ENCODE results near the gene MINK1.

- TF ChIP-seq CTCF (conservative IDR thresholded peaks at IDR 0.05) = no peak
- TF ChIP-seq EZH2 (IDR thresholded peaks at IDR 0.05; ENCODE audit: low read depth) = no peak
Observed at GRCh38 chr17:4808378-4808767, 24.8 kb upstream of the MINK1 start.

Measured in PC-9 (cell line).